K562 (cell line): Measurements from ENCODE around the gene PARD3B. TPM values are rescaled to one million over a fixed set of nuclear protein-coding genes. Genes with fewer than 3 reads are reported as not detected.

Experiments
- ATAC-seq: fragments of 200-7000 bp; cut with Tn5 transposase; 3 replicates; pipeline ENCODE4 v1.9.1; 2020; ENCODE audit warnings: moderate library complexity
- BruUV-seq: library from RNA; stranded (reverse); fragments of 400-500 nt; replicated peaks from 2 replicates; lab custom pipeline; 2021; lab: Mats Ljungman, UMichigan
- CTCF ChIA-PET: fragments of 300-600 bp; formaldehyde crosslinking; extraction: SDS; loops from one replicate; lab custom pipeline; 2021; ENCODE audit warnings: low intra/inter-chr PET ratio; lab: Yijun Ruan, JAX
- POLR2A ChIA-PET: fragments of 300-600, 350-650 bp; sonication (Branson Sonifier 250); formaldehyde crosslinking; extraction: SDS; loops from one replicate; lab custom pipeline; 2021; ENCODE audit warnings: antibody characterized with exemption, inconsistent platforms; lab: Yijun Ruan, JAX
- DNase-seq, 4 experiments: peaks; one replicate each; pipeline versions ENCODE4 v3.0.0 to v3.0.0-alpha.2; 2011 to 2018; ENCODE audit warnings: low spot score in 3 of 4, mixed read lengths in 3 of 4; ENCODE audit errors: extremely low read depth in 1 of 4
- FAIRE-seq: peaks from 2 replicates; lab custom pipeline; 2011; peaks lifted over from hg19 to GRCh38; lab: Jason Lieb, UNC
- H2AFZ ChIP-seq: 2 replicates; pipeline ENCODE4 v1.6.0; 2011; ENCODE audit warnings: low read depth, low read length, control low read depth, inconsistent platforms
- H3K27ac ChIP-seq: fragments of 200-600 bp; 3 replicates; pipeline ENCODE4 v1.8.0; 2011; ENCODE audit warnings: low read depth, mild to moderate bottlenecking, control low read depth, inconsistent platforms, low read length, moderate library complexity, mixed read lengths; ENCODE audit errors: extremely low read depth
- H3K27me3 ChIP-seq, 2 experiments: fragments of 300-600 bp in 1 of 2; 2 replicates in 1 of 2; 3 replicates in 1 of 2; pipeline versions ENCODE4 v1.6.0 to v1.8.0; 2011; ENCODE audit warnings: inconsistent platforms in 2 of 2, low read length in 2 of 2, mild to moderate bottlenecking in 1 of 2, mixed read lengths in 1 of 2, moderate library complexity in 1 of 2; ENCODE audit not compliant: control insufficient read depth in 2 of 2, insufficient read depth in 2 of 2
- H3K36me3 ChIP-seq: fragments of 300-600 bp; 3 replicates; pipeline ENCODE4 v1.8.0; 2011; ENCODE audit warnings: mild to moderate bottlenecking, low read length, inconsistent platforms; ENCODE audit not compliant: control insufficient read depth, insufficient read depth
- H3K4me1 ChIP-seq, 2 experiments: fragments of 200-600 bp in 1 of 2; replicated peaks in 1 of 2; 2 replicates in 1 of 2; 3 replicates in 1 of 2; pipeline versions ENCODE4 v1.5.1 to v1.8.0; 2011; ENCODE audit warnings: inconsistent platforms in 2 of 2, low read length in 2 of 2, mild to moderate bottlenecking in 1 of 2, mixed read lengths in 1 of 2, moderate library complexity in 1 of 2; ENCODE audit not compliant: control insufficient read depth in 2 of 2, insufficient read depth in 2 of 2
- H3K4me2 ChIP-seq: 2 replicates; pipeline ENCODE4 v1.6.1; 2011; ENCODE audit warnings: low read length, control low read depth, inconsistent platforms, mixed read lengths; ENCODE audit not compliant: insufficient read depth
- H3K4me3 ChIP-seq: fragments of 200-600 bp; sonication (generic), shearing (Covaris generic); 2 replicates; pipeline ENCODE4 v1.5.1; 2016; ENCODE audit warnings: control low read depth, inconsistent platforms
- H3K79me2 ChIP-seq: fragments of 200-600 bp; 3 replicates; pipeline ENCODE4 v1.8.0; 2011; ENCODE audit warnings: low read length, inconsistent platforms; ENCODE audit not compliant: control insufficient read depth, insufficient read depth
- H3K9ac ChIP-seq, 2 experiments: 2 replicates each; pipeline versions ENCODE4 v1.6.0 to v1.6.1; 2011; ENCODE audit warnings: low read depth in 2 of 2, low read length in 2 of 2, control low read depth in 1 of 2, inconsistent platforms in 1 of 2, mild to moderate bottlenecking in 1 of 2, mixed read lengths in 1 of 2; ENCODE audit not compliant: insufficient read depth in 1 of 2
- H3K9me1 ChIP-seq: one replicate; pipeline ENCODE4 v1.6.0; 2011; ENCODE audit warnings: inconsistent platforms, mild to moderate bottlenecking, low read length, moderate library complexity; ENCODE audit not compliant: control insufficient read depth, insufficient read depth
- H3K9me3 ChIP-seq: replicated peaks from 2 replicates; pipeline ENCODE4 v1.5.1; 2011; ENCODE audit warnings: low read depth, low read length, inconsistent platforms; ENCODE audit not compliant: control insufficient read depth, insufficient read depth
- H4K20me1 ChIP-seq: replicated peaks from 2 replicates; pipeline ENCODE4 v1.6.1; 2011; ENCODE audit warnings: low read length, inconsistent platforms, mixed read lengths; ENCODE audit not compliant: control insufficient read depth, insufficient read depth
- ARHGAP35 ChIP-seq: fragments of 450-650 bp; IDR thresholded peaks from 2 replicates; pipeline ENCODE4 v1.6.1; 2018; ENCODE audit not compliant: partially characterized antibody
- FOXJ3 ChIP-seq: sonication (generic); formaldehyde crosslinking; IDR thresholded peaks from 2 replicates; pipeline ENCODE4 v1.4.0; 2020; ENCODE audit warnings: mild to moderate bottlenecking, missing genetic modification reagents
- GATAD2A ChIP-seq: fragments of 450-650 bp; IDR thresholded peaks from 2 replicates; pipeline ENCODE4 v1.6.1; 2017
- HMGXB4 ChIP-seq: sonication (generic); formaldehyde crosslinking; IDR thresholded peaks from 2 replicates; pipeline ENCODE4 v1.8.1; 2023; ENCODE audit warnings: mild to moderate bottlenecking, missing genetic modification reagents
- IRF9 ChIP-seq: fragments of 450-650 bp; IDR thresholded peaks from 2 replicates; pipeline ENCODE4 v1.6.1; 2016; ENCODE audit warnings: missing biosample characterization, missing genetic modification characterization
- NCOA6 ChIP-seq: fragments of 450-650 bp; IDR thresholded peaks from 2 replicates; pipeline ENCODE4 v1.6.1; 2017; ENCODE audit warnings: mild to moderate bottlenecking
- NKRF ChIP-seq: fragments of 450-650 bp; IDR thresholded peaks from 2 replicates; pipeline ENCODE4 v1.6.1; 2016; ENCODE audit warnings: borderline replicate concordance
- SRSF1 ChIP-seq: fragments of 200-400 bp; formaldehyde crosslinking; IDR thresholded peaks from 2 replicates; pipeline ENCODE4 v1.6.1; 2017; ENCODE audit warnings: mild to moderate bottlenecking, low read depth, low read length, moderate library complexity
- ZNF134 ChIP-seq: fragments of 250-450 bp; sonication (Bioruptor Pico); conservative IDR thresholded peaks from 2 replicates; pipeline ENCODE4 v1.4.0; 2020
- ZNF184 ChIP-seq: sonication (generic); formaldehyde crosslinking; IDR thresholded peaks from 2 replicates; pipeline ENCODE4 v1.5.0; 2020; ENCODE audit warnings: missing genetic modification reagents
- ZNF436 ChIP-seq: fragments of 250-450, 450-650 bp; sonication (Bioruptor Pico); formaldehyde crosslinking; IDR thresholded peaks from 2 replicates; pipeline ENCODE4 v1.7.0; 2020; ENCODE audit warnings: mild to moderate bottlenecking
- WGBS: fragments of 100-300 bp; shearing (Covaris generic); methylation state at CpG from one replicate; pipeline ENCODE4 v1.1.6; 2016; ENCODE audit warnings: low coverage, mixed read lengths; ENCODE audit not compliant: insufficient coverage; ENCODE audit errors: missing lambda C conversion rate; 5-methylcytosine and 5-hydroxymethylcytosine counted together
- in situ Hi-C: fragments of 300-500 bp; cut with MboI; formaldehyde crosslinking; loops from 4 replicates; pipeline ENCODE4 v1.15.0; 2018; ENCODE audit warnings: inconsistent platforms, mixed read lengths
- intact Hi-C: fragments of 100-400 bp; cut with micrococcal nuclease; formaldehyde crosslinking; loops from 2 replicates; pipeline ENCODE4 v1.14.2; 2022
- polyA plus RNA-seq, 8 experiments: library from polyadenylated mRNA; depleted of rRNA in 4 of 8; stranded (reverse) in 5 of 8; unstranded in 3 of 8; fragments of >200 nt; fragmentation: Nextera tagmentation in 2 of 8; fragmentation: Illumina TruSeq in 1 of 8; extraction: Ambion mirVana in 2 of 8; extraction: Trizol in 1 of 8; gene quantifications; 2 replicates each; pipeline versions ENCODE4 v1.2.1 to v1.2.3, GENCODE V29; 2011 to 2014; ENCODE audit warnings: inconsistent platforms in 1 of 8, missing spikeins in 1 of 8
- total RNA-seq, 7 experiments: library from RNA; depleted of rRNA in 6 of 7; stranded (reverse); fragments of >200 nt in 6 of 7; fragmentation: Illumina TruSeq in 2 of 7; extraction: Trizol in 2 of 7; gene quantifications; 2 replicates each; pipeline versions ENCODE4 v1.2.1 to v1.2.3, GENCODE V29; 2011 to 2021; ENCODE audit warnings: low replicate concordance in 1 of 7
- TF ChIP-seq, protein P1 (sequence below): fragments of 450-650 bp; IDR thresholded peaks from 2 replicates; pipeline ENCODE4 v1.6.1; 2016; ENCODE audit warnings: antibody characterized with exemption

PARD3B gene
- total and polyA plus RNA-seq, 9 of the 15 experiments (the other 6 are each of a cell fraction or from before 2014, with no cell fraction given): 0.15 to 3.0 (median 1.1) TPM

- no peak overlapping the region for H3K4me2 ChIP-seq
- ATAC-seq (no peak), DNase-seq (no peak), FAIRE-seq (no peak)
- no peaks in the 10 kb centered on the region for H3K36me3 ChIP-seq
- ChIA-PET POLR2A (no interaction called here), CTCF (no interaction called here)
- WGBS: 41% methylated on average over 5 of the region's 5 CpGs
- H3K4me3 ChIP-seq: no peak overlapping the region
- no peaks in the 10 kb centered on the region for H3K79me2 ChIP-seq
- no peaks in the 10 kb centered on the region for H3K9me3 ChIP-seq
- H3K27ac ChIP-seq: no peak overlapping the region
- in situ Hi-C loops (loop anchor here (10.0 kb wide), 1 partner anchor 371 kb away; no protein-coding TSS in a partner anchor), intact Hi-C loops (no loop called here)
- no peak overlapping the region for H3K9ac ChIP-seq
- no peaks in the 10 kb centered on the region for H3K9me1 ChIP-seq
- H3K27me3 ChIP-seq: no peaks in the 10 kb centered on the region
- no peak overlapping the region for H2AFZ ChIP-seq
- no TSS peak for BruUV-seq
- H3K4me1 ChIP-seq: no peaks in the 10 kb centered on the region
- no peaks in the 10 kb centered on the region for H4K20me1 ChIP-seq
- TF ChIP-seq NCOA6 (no peak), ARHGAP35 (no peak), IRF9 (tag) (no peak), SRSF1 (no peak), ZNF436 (CRISPR knock-in tag) (no peak), HMGXB4 (CRISPR knock-in tag) (no peak), FOXJ3 (CRISPR knock-in tag) (no peak), ZNF134 (no peak), NKRF (no peak), GATAD2A (no peak), ZNF184 (CRISPR knock-in tag) (no peak)
- TF ChIP-seq, protein P1, sequence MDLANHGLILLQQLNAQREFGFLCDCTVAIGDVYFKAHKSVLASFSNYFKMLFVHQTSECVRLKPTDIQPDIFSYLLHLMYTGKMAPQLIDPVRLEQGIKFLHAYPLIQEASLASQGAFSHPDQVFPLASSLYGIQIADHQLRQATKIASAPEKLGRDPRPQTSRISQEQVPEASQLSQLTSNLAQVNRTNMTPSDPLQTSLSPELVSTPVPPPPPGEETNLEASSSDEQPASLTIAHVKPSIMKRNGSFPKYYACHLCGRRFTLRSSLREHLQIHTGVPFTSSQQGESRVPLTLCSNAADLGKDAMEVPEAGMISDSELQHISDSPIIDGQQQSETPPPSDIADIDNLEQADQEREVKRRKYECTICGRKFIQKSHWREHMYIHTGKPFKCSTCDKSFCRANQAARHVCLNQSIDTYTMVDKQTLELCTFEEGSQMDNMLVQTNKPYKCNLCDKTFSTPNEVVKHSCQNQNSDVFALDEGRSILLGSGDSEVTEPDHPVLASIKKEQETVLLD: no peak
- TF ChIP-seq, all 486 proteins: peak for 0
These were observed 150.8 kb downstream of the PARD3B start for GRCh38 chr2:204696124-204696523.
